OCI-LY3 (cell line): Measurements from ENCODE around the gene CFAP58.

Source experiments
- H2AFZ ChIP-seq: fragments of 200-600, 300-600 bp; shearing (Covaris generic); 2 replicates; pipeline ENCODE4 v1.6.0; 2014; ENCODE audit warnings: antibody characterized with exemption, low read depth, low read length
- H3K27ac ChIP-seq: fragments of 200-600, 300-600 bp; sonication (generic); 2 replicates; pipeline ENCODE4 v1.5.1; 2014; ENCODE audit warnings: mild to moderate bottlenecking, low read length, moderate library complexity, mixed read lengths
- H3K27me3 ChIP-seq: fragments of 200-600, 300-600 bp; sonication (generic); 2 replicates; pipeline ENCODE4 v1.6.1; 2014; ENCODE audit warnings: low read depth, low read length, mixed read lengths
- H3K36me3 ChIP-seq: fragments of 200-600, 300-600 bp; sonication (generic); replicated peaks from 2 replicates; pipeline ENCODE3; 2014; ENCODE audit warnings: low read depth, low read length, mixed read lengths
- H3K4me1 ChIP-seq: fragments of 300-600, 200-600 bp; sonication (generic); 2 replicates; pipeline ENCODE4 v1.6.1; 2014; ENCODE audit warnings: low read length, mixed read lengths
- H3K4me2 ChIP-seq: fragments of 200-600, 300-600 bp; sonication (generic); 2 replicates; pipeline ENCODE4 v1.6.1; 2014; ENCODE audit warnings: low read length, mixed read lengths
- H3K4me3 ChIP-seq: fragments of 300-600, 200-600 bp; sonication (generic); 2 replicates; pipeline ENCODE4 v1.5.1; 2014; ENCODE audit warnings: antibody characterized with exemption, mild to moderate bottlenecking, low read length, moderate library complexity
- H3K79me2 ChIP-seq: fragments of 300-600, 200-600 bp; shearing (Covaris generic); 2 replicates; pipeline ENCODE4 v1.6.1; 2014; ENCODE audit warnings: mild to moderate bottlenecking, low read length, mixed read lengths
- H3K9ac ChIP-seq: fragments of 300-600, 200-600 bp; shearing (Covaris generic); 2 replicates; pipeline ENCODE4 v1.6.0; 2014; ENCODE audit warnings: mild to moderate bottlenecking, low read length, moderate library complexity
- H3K9me3 ChIP-seq: fragments of 200-600, 300-600 bp; shearing (Covaris generic); 2 replicates; pipeline ENCODE4 v1.6.1; 2014; ENCODE audit warnings: low read length, mixed read lengths; ENCODE audit not compliant: insufficient read depth
- H4K20me1 ChIP-seq: fragments of 200-600, 300-600 bp; sonication (generic); 2 replicates; pipeline ENCODE4 v1.6.1; 2016; ENCODE audit warnings: low read length, mixed read lengths; ENCODE audit not compliant: insufficient read depth
- CTCF ChIP-seq: fragments of 200-600, 300-600 bp; sonication (generic); IDR thresholded peaks from 2 replicates; pipeline ENCODE4 v1.5.1; 2014; ENCODE audit warnings: antibody characterized with exemption, low read length, low read depth
- EZH2phosphoT487 ChIP-seq: fragments of 200-600 bp; shearing (Covaris generic); IDR thresholded peaks from 2 replicates; pipeline ENCODE4 v1.6.1; 2018; ENCODE audit warnings: antibody characterized with exemption, mixed run types, low read depth

CFAP58 gene

GRCh38 chr10:104440221-104440620 lies 86.6 kb downstream of the CFAP58 start:
- no peak overlapping the region for H3K27ac ChIP-seq
- no peak for TF ChIP-seq CTCF
- TF ChIP-seq EZH2phosphoT487 = no peak
- H3K27me3 ChIP-seq = no peaks in the 10 kb centered on the region

GRCh38 chr10:104441329-104442000 lies 87.8 kb downstream of the CFAP58 start:
- no peak overlapping the region for H3K27ac ChIP-seq

More at GRCh38 chr10:104440221-104440620, 86.6 kb downstream of the CFAP58 start:
- Histone ChIP-seq H4K20me1 (no peaks in the 10 kb centered on the region), H3K4me1 (no peaks in the 10 kb centered on the region), H3K9me3 (no peaks in the 10 kb centered on the region), H3K4me2 (no peak overlapping the region), H3K9ac (no peak overlapping the region), H3K36me3 (no peaks in the 10 kb centered on the region), H3K4me3 (no peak overlapping the region), H3K79me2 (no peaks in the 10 kb centered on the region), H2AFZ (no peak overlapping the region)

GRCh38 chr10:104445359-104445758 lies 91.7 kb downstream of the CFAP58 start:
- no peaks in the 10 kb centered on the region for H3K9me3 ChIP-seq
- no peak overlapping the region for H2AFZ ChIP-seq
- peaks cover 4% of the 10 kb centered on the region; the same call in 1 of the 2 replicates for H3K27me3 ChIP-seq
- no peaks in the 10 kb centered on the region for H3K4me1 ChIP-seq
- no peak overlapping the region for H3K4me2 ChIP-seq
- H3K27ac ChIP-seq = no peak overlapping the region
- H3K4me3 ChIP-seq = no peak overlapping the region
- H3K36me3 ChIP-seq = no peaks in the 10 kb centered on the region
- H4K20me1 ChIP-seq = no peaks in the 10 kb centered on the region
- TF ChIP-seq CTCF (no peak), EZH2phosphoT487 (no peak)
- no peaks in the 10 kb centered on the region for H3K79me2 ChIP-seq
- H3K9ac ChIP-seq = no peak overlapping the region

More at GRCh38 chr10:104441329-104442000, 87.8 kb downstream of the CFAP58 start:
- Histone ChIP-seq H3K79me2 (no peaks in the 10 kb centered on the region), H2AFZ (no peak overlapping the region), H3K4me3 (no peak overlapping the region), H3K9me3 (no peaks in the 10 kb centered on the region), H4K20me1 (no peaks in the 10 kb centered on the region), H3K27me3 (no peaks in the 10 kb centered on the region), H3K4me2 (no peak overlapping the region), H3K9ac (no peak overlapping the region), H3K4me1 (no peaks in the 10 kb centered on the region), H3K36me3 (no peaks in the 10 kb centered on the region)
- TF ChIP-seq EZH2phosphoT487 = no peak
- TF ChIP-seq CTCF = no peak

GRCh38 chr10:104446151-104446550 lies 92.5 kb downstream of the CFAP58 start:
- H3K27ac ChIP-seq = no peak overlapping the region
- no peak overlapping the region for H2AFZ ChIP-seq
- no peak overlapping the region for H3K9ac ChIP-seq
- H4K20me1 ChIP-seq = no peaks in the 10 kb centered on the region
- TF ChIP-seq EZH2phosphoT487 = no peak
- no peak for TF ChIP-seq CTCF
- no peaks in the 10 kb centered on the region for H3K9me3 ChIP-seq
- no peak overlapping the region for H3K4me2 ChIP-seq
- H3K36me3 ChIP-seq = no peaks in the 10 kb centered on the region
- no peaks in the 10 kb centered on the region for H3K79me2 ChIP-seq
- H3K4me3 ChIP-seq = no peak overlapping the region
- peaks cover 4% of the 10 kb centered on the region; the same call in 1 of the 2 replicates for H3K27me3 ChIP-seq
- H3K4me1 ChIP-seq = no peaks in the 10 kb centered on the region
